ENCODE results near the gene GSE1.

The GSE1 gene

DNA sequence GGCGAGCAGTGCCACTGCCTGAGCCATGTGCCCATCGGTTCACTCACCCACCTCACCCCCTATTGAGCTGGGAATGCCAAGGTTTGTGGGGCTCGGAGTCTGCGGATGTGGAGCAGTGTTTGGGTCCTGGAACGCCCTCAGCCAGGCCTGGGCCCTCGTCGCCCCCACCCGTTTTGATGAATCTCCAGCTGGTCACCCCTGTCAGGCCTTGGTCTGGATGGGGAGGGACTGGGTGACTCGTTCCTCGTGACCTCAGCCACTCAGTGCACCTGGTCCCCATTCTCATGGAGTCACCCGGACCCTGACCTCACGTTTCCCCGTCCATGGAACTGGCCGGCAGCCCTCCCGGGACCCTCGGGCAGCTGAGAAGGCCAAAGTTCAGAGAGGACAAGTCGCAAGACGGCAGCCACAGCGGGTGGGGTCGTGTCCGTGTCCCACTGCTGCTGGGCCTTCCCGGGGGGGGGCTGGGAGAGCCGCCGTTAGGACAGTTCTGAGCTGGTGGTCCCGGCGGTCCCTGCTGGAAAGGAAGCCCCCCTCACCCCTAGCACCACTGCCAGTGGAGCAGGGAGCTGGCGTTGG is 23.2 kb downstream of the GSE1 start:
- DNase-seq, result no peak

DNA sequence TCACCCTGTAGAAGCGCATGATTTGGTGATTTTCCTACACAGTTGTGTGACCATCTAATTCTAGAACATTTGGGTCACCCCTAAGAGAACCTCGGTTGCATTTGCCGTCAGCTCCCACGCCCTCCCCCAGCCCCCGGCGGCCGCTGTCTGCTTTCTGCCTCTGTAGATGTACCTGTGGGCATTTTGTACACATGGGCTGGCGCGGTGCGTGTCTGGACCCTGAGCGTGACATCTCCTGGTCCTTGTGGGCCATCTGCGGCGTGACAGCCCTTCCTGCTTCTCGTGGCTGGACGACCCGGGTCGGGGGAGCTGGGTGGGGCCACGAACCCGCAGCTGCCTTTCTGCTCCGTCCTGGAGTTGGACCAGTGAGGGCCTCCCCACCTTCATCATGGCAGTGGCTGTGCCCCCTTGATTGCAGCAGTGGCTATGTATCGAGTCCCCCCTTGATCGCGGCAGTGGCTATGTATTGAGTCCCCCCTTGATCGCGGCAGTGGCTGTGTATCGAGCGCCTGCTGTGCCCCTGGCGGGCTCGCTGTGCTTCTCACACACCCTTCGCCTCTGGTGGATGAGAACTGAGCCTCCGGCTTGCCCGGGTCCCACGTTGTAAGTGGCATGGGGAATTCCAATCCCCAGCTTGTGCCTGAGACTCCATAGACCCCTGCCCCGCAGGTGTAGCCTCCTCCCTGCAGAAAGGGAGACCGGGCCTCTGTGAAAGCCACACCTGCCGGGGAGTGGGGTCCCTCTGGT is 24.1 kb downstream of the GSE1 start:
- DNase-seq, result no peak

DNA sequence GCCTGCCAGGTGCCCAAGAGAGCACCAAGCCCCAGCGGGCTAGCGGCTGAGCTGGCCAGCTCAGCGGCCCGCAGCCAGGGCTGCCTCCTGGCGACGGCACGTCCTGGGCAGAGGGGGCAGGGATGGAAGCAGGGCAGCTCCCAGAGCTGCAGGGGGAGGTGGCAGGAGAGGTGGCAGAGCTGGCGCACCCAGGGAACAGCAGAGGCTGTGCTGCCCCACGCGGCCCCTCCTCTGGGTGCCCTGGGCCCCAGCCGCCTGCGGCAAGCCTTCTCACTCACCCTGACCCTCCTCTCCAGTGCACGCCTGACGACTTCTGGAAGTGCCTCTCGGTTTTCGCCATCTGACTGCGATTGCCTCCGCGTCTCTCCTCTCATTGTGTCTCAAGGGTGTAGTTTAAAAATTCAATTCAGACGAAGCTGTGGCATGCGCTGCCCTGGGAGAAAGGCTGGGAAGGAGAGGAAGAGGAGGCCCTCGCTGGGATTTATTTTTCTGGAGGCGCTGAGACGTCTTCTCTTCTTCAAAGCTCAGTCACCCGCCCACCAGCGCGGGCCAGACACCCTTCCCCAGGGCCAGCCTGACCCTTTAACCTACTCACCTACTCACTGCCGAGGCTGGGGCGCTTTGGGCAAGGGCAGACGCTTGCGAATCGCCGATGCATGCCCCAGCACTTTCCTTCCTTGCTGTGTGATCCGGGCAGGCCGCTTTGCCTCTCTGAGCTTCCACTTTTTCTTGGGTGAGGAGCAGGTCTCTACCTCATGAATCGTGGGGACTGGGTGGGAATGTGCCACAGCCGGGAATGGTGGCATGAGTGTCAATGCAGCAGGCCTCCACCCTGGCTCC is 24.9 kb downstream of the GSE1 start:
- DNase-seq, result no peak

DNA sequence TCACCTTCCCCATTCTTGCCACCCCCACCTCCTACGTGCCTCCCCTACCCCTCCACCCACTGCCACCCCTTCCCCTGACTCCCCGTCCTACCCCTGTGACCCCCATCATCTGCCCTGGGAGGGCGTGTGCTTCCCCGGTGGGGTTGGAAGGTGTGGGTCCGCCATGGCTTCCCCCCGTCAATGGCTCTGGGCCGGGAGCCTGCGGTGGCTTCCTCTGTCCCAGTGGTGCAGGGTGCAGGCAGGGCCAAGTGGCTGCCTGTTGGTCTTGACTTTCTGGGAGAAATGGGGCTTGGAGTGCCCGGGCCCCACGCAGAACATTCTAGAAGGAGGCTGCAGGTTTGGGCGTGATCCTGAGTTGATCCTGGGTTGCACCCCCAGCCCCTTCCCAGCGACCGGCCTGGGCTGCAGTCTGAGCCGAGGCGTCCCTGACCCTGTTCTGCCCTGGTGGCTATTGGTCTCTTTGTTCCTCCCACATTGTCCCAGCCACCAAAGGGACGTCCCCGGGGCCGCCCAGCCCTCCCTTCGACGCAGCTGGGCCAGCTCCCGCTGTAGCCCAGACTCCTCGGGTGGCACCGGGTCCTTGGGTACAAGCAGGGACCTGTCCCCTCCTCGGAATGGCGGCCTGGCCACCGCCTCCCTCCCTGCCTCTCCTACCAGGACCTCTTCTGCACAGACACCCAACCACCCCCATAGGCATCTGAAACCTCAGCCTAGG is 25.7 kb downstream of the GSE1 start:
- no peak for DNase-seq

DNA sequence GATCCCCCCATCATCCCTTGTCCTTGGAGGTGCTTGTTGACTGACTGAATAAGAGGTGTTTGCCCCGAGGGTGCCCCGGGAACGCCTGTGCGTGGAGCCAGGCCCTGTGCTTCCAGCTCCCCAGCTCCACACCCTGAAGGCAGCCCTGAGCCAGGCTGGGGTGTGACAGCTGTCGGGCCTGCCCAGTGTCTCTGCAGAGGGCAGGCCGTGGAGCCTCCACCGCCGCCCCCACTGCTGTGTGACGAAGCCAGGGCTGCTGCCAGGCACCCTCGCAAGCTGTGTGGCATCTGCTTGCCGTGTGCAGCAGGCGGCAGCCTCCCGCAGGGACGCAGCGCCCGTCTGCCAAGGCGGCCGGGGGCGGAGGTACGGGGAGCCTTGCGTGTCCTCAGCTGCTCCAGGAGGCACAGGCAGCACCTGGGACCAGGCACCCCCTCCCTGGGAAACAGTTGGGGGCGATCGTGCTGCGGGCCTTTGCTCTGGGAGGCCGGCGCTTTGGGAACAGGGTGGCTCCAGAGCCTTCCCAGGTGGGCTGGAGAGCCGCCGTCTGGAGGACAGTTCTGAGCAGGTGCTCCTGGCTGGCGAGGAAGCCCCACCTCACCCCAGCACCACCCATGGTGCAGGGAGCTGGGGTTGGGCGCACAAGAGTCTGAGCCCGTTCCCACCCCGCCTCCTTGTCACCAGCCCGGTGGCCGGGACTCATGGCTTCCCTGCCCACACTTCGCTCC is 26.6 kb downstream of the GSE1 start:
- no peak for DNase-seq

DNA sequence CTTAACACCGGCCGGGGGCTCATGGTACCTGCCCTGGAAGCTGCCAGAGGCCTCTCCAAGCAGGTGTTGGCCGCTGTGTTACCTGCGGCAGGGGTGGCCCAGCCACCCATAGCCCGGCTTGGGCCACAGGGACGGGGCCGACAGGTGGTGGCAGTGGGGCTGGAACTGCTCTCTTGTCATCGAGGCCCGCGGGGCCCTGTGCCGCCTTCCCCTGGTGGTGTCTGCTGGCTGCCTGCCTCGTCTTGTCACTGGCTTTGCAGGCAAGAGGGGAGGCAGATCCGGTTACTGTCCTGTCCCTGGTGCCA is 27.1 kb downstream of the GSE1 start:
- DNase-seq, result no peak

DNA sequence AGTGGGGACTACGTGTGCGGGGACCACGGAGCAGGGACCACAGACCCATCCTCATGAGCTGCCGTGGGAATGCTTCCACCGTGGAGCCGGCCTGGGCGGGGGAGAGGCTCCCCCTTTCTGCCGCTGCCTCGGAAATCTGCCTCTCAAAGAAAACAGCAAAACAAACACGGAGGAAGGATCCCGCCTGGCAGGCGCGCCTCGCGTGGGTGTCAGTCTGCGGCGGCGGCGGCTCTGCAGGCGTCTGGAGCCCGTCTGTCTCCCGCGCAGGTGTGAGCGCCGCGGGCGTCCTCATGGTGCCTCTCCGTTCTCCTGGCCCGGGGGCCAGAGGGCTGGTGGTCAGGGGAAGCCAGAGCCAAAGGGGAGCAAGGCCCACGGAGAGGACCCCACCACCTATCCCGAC is 27.5 kb downstream of the GSE1 start:
- no peak for DNase-seq

DNA sequence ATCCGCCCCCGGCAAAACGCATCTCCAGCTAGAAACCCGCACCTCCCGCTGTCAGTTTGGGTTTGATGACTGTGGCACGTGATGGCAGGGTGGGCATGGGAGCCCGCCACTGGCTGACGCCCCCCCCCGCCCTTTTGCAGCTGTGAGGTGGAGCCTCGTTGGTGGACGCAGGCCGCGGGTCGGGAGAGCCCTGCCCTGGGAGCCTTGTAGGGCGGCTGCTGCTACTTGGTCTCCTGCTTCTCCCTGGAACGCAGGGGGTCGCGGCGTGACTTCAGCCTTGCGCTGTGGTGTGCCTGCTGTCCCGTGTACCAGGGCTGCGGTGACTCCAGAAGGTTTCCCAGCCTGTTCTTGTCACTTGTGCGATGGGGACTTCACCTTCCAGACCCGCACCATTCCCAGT is 28.2 kb downstream of the GSE1 start:
- no peak for DNase-seq

DNA sequence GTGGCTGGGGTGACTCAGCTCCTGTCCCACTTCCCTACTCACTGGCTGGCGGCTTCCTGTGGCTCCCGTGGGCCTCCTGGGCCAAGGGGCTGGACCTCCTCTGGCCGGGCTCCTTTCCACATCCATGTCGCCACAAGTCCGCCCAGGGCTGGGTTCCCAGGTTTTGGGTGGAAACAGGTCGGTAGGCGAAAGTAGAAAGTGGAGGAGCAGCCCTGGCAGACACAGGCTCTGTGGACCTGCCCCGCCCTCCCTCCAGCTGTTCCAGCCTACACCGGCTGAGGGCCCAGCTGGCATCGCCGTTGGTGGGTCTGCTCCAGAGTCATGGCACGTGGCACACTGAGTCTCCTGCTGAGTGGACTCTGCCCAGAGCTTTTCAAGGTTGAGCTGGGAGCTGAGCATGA is 28.7 kb downstream of the GSE1 start:
- DNase-seq, result no peak

DNA sequence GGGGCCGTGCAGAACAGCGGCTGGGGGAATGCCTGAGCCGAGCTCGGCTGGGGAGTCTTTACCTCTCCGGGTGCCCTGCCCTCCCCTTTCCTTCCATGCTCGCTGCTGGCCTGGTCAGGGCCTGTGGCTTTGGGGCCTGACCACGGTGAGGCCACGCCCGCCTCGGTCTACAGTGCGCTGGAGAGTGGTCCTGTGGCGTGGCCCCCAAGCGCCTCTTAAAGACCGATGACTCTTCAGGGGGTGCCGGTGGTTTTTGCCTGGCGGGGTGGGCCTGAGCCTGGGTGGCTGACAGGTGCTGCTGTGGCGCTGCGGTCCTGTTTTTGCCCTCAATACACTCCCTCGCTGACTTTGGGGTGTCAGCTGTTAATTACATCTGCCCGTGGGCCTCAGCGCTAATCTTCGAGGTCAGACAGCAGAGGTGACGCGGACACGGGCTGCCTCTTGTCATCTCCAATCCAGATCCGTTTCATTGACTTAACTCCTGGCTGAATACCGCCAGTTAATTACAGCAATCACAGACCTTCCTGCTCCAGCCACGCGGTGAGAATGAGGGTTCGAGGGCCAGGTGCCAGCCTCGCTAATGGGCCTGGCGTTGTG is 29.7 kb downstream of the GSE1 start:
- no peak for DNase-seq

DNA sequence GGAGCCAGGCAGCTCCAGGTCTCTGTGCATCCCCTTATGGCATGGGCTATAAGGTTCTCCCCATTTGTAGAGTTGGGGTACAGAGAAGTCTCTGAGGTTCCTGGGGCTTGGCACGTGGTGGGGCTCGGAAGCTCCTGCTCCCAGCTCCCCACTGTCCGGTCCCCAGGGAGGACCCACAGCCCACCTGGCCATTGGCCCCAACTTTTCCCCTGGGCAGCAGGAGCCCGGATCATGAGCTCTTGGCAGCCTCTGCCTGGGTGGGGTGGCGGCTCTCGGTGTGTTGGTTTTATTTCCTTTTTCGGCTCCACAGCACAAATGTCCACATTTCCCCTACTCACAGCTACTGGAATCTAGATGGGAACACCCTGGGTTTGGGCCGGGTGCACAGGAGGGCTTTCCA is 30.5 kb downstream of the GSE1 start:
- DNase-seq, result no peak

DNA sequence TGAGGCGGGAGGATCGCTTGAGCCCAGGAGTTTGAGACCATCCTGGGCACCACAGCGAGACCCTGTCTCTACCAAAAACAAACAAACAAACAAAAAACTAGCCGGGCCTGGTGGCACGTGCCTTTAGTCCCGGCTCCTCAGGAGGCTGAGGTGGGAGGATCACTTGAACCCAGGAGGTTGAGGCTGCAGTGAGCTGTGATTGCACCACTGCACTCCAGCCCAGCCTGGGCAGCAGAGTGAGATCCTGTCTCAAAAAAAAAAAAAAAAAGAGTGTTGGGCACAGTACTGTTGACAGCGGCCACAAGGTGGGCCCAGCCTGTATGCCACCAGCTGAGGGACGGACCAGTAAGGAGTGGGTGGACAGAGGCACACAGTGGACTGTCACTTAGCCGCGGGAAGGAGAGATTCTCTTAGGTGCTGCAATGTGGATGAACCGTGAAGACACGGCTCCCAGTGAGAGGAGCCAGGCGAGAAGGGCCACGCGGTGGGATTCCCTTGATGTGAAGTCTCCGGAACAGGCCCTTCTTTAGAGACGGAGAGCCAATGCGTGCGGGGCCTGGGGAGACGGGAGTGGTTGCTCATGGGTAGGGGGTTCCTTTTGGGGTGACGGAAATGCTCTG is 31.1 kb downstream of the GSE1 start:
- DNase-seq, result no peak

DNA sequence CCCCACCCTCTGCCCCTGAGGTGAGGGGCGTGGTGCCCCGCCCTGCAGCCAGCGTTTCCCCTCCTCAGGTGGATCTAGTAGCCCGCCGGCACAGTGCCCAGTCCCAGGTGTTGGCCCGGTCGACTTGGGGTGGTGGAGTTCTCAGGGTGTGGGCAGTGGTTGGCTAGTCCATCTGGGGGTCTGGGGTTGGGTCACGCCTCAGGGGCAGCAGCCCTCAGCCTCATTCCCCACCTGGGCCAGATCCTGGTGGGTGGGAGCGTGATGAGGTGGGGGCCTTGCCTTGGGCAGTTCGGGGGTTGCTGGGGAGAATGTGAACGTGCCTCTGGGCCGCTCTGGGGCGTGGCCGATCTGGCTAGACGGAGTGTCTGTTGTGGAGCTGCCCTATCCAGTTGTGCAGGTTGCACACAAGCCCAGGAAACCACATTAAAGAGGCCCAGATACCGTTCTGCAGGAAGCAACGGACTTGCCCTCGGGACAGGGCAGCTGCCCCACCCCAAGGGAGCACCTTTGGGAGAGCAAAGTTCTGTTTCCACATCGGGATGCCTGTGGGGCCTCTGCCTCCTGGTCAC is 32.0 kb downstream of the GSE1 start:
- no peak for DNase-seq

DNA sequence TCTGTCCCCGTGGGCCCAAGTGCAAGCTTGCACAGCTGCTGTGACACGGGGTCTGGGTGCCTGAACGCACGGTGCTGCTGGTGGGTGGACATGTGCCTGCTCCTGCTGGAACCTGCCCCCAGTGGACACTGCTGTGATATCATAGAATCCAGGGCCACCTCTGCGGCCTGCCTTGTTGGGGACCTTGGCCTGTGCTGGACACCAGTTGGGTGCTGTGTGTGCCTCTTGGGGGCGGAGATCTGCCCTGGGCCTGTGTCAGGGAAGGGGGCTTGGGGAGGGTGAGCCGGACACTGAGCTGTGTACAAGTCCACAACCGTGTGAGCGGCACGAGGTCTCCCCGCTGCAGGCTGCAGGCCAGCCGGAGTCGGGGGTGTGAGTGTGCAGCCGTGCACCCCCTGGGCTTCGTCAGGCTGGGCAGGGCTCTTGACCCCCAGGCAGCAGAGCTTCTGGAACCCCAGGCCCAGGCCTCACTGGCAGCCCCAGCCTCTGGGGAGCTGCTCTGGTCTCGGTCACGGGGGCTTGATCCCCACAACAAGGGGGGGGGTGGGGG is 33.3 kb downstream of the GSE1 start:
- no peak for DNase-seq

DNA sequence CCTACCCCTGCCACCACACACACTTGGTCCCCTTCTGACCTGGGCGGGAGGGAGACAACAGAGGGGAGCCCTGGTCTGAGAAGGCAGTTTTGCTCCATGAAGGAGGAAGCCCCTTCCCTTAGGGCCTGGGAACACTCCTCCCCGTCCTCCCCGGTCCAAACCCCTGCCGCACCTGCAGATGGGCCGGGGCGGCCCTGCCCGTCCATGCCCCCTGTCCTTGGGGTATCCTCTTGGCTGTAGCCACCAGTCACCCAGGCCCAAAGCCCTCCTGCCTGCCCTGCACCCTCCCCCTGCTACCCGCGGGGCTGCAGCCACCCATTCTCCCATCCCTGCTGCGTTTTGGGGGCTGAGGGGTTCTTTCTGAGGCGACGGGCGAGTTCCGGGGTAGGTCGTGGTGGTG is 33.9 kb downstream of the GSE1 start:
- DNase-seq, result no peak

DNA sequence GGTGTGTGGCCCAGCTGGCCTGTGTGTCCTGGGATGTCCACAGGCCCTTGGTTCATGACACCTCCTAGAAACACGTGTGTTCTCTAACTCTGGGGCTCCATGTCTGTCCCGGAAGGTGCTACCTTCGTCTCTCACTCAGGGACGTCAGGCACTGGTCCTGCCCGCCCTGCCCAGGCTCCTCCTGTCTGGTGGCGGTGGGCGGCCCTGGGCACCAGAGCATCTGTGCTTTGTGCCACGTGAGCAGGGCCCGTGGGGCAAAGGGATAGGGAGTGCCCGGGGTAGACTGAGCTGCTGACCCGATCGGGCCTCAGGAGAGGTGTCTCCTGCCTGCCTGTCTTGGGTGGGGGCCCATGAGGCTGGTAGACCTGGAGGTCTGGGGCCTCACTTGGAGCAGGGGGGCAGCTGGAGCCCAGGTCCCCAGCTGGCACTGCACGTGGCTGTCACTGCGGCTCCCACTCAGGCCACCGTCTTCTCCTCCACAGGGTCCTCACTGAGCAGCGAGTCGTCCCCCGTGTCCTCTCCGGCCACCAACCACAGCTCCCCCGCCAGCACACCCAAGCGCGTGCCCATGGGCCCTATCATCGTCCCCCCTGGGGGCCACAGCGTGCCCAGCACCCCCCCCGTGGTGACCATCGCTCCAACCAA is 35.1 kb downstream of the GSE1 start:
- DNase-seq, result no peak

DNA sequence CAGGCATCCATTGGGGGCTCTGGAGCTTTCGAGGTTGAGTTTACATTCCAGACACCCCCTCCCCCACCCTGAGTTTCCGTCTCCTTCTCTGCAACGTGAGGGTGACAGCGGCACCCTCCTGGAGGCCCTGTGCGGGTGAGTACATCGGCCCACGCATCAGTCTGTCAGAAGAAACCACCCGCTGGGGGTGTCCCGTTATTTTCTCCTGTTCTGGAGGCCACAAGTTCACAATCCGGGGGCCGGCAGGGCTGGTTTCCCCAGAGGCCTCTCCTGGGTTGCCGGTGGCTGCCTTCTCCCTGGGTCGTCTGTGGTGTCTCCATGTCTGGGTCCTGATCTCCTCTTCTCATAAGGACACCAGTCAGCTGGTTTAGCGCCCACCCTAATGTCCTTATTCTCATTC is 35.7 kb downstream of the GSE1 start:
- DNase-seq, result peak; percentile 43

DNA sequence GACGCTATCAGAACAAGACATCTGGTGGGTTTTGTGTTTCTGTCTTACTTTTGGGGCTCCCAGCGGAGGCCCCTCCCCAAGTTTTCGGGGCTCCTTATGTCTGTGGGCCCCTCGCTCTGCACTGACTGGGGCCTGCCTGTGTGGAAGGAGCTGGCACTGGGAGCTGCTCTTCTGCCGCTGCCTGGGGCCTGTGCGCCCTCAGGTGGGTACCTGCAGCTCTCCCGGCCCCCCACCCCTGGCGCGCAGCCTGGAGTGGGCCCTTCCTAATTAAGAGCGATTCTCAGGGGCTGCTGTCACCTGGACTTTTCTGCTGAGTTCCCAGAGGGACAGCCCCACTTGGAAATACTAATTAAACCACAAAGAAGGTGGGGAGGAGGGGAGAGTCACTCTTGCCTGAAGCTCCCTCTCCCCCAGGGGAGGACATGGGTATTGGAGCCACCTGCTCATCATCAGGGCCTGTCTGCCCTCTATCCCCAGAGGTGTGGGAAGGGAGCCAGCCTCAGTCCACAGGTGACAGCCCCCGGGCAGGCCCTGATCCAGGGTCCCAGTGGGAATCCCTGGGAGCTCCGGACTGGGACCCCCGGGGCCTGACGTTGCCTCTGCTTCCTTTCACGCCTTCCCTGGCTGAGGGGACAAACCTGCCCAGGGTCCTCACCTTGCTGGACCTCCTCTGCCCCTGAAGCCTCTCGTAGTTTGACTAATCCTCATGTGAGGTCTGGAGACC is 36.5 kb downstream of the GSE1 start:
- no peak for DNase-seq

DNA sequence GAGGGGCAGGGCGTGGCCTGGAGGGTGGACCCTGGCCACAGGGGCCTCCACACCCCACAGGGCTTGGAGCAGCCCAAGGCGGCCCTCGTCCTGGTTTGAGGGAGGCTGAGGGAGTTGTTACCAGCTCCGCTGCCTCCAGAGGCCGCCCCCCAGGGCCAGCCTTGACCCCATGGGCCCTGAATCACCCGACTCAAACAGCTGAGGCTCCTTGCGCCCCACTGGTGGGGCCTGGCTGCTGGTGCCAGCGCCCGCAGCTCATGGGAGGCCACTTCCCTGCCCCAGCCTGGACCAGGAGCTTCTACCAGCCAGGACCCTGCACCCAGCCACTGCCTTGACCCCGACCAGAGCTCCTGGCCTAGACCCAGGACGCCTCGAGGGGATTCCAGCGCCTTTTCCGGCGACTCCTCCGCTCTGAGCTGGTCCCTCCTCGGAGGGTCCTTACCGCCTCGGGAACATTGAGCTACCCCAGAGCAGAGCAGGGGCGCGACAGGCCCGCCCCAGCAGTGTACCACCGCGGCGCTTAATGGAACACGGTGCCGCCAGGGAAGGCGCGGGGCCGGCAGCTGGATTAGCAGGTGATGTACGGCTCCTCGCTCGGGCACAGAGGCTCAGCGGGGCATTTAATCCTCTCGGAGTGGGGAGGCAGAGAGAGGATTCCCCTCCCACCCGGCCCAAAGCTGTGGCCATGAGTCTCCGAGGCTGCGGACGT is 37.2 kb downstream of the GSE1 start:
- no peak for DNase-seq
